Nucleus accumbens (tissue), 56 donors: ENCODE measurements around the gene GDF11.

Experiments
- DNase-seq, 56 donors: peaks; one replicate each; lab custom pipeline; 2025; lab: John Stamatoyannopoulos, UW

GDF11 gene

DNA sequence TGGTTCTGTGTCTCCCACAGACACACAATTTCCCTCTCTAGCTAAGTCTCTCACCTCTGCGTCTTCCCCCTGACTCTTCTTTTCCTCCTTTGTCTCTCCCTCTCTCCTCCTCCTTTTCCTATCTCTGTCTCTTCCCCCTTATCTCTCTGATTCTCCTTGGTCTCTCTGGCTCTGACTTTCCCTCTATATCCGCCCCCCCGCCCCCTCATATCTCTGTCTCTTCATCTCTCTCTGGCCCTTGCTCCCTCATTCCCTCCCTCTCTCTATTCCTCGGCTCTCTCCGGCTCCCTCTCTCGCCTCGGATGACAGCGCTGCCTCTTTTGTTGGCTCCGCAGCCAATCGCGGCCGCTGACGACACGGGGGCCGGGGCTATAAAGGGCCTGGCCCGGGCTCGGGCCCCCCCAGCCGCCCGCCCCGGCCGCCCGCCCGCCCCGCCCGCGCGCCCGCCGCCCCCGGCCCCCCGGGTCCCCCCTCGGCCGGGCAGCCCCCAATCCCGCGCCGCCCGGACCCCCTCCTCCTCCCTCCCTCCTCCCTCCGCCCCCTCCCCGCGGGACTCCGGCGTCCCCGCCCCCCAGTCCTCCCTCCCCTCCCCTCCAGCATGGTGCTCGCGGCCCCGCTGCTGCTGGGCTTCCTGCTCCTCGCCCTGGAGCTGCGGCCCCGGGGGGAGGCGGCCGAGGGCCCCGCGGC, at the start of gene GDF11:
Gene GDF11, plus strand, starts transcription at position 404 of the 687 bp plus-strand sequence. Its CDS starts 195 bp downstream, at position 599.
- DNase-seq: peak in 54 of 56 donors; percentile 16 to 91 (median 73)

DNA sequence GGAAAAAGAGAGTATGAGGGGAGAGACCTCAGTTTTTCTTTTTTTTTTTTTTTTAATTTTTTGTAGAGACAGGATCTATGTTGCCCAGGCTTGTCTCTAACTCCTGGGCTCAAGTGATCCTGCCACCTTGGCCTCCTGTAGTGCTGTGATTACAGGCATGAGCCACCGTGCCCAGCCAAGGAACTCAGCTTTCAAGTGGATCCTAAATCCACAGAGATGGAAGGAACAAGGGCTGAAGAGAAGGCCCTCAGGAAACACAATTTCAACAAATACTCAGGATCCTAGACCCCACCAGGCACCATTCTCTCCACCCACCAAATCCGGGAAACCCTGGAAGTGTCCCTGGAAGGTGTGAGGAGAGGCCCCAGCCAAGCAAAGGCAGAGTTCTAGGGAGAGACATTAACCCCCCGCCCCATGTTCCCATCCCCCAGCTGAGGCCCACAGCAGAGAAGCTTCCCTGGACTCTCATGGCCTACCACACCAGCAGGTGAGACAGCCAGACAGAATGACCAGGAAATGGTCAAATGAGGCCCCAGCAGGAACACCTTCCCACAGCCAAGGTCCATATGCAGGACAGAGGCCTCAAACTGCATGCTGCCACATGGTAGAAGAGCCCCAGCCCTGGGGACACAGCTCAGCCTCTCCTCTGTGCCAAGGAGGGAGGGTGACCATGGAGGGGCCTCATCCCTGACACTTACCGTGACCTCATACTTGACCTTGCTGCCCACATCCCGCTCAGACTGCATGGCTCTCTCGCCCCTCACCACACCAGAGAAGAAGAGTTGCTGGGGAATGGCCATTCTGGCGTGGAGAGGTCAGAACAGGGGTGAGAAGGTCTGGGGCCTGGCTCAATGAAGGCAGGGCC, 49.4 kb upstream of the GDF11 start:
- no peak for DNase-seq

DNA sequence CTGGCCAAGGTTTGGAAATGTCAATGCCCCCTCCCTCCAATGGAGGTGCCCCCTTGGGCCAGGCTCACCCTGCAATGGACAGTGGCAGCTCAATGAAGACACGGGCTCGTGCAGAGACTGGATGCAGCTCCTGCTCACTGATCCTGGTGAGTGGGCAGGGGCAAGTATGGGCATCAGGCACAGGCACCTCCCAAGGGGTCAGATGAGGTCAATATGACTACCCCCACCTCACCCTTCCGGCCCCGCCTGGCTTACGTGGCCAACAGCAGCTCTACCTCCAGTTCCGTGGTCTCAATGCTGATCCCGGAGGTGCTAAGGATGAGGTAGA, 48.8 kb upstream of the GDF11 start:
- no peak for DNase-seq

DNA sequence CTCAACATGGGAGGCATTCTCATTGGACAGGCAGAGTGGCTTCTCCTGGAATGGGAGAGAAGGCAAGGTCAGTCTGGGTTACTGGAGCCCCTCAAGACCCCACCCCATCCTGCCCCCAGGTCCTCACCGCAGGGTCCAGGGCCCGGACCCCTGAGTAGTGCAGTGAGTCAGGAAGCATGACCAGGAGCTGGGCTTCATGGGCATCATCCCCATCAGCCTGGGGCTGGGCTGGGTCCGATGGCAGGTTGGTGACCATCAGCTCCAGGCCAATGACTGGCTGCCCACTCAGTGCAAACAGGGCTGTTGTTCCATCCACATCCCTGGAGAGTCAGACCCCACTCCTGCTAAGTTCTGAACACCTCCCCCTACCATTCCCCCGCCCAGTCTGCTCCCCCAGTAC, 48.3 kb upstream of the GDF11 start:
- DNase-seq: no peak

DNA sequence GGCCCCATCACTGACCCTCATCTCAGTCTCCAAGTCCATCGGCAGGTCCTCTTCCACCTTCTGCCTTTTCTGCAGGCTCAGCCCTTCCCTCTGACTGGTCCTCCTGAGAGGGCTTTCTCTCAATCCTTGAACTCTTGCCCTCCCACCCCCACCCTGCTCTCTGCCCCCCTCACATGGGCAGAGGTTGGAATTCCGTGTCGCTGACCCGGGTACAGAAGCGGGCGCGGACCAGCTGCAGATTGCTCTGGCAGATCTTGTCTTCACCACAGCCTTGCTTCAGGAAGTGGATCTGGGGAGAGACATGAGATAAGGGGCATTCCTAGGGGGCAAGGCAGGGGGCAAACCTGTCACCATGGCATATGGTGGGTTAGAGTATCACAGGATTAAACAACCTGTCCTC, 47.6 kb upstream of the GDF11 start:
- no peak for DNase-seq

DNA sequence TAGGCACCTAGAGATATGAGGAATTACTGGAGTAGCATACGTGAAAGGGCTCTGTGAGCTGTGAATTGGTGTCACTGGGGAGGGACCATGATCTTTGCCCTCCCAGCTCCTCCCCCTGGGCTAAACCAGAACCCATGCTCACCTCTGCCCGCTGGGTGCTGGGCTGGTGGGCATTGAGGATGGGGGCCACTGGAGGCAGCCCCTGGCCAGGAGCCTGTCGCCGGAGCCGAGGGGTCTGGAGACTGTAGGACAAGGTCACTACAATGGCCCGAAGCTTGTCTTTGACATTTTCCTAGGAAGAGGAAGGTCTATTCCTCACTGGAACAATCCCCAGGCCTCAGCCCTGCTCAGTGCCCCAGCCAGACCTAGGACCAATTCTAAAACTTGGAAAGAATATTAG, 46.8 kb upstream of the GDF11 start:
- DNase-seq: no peak

DNA sequence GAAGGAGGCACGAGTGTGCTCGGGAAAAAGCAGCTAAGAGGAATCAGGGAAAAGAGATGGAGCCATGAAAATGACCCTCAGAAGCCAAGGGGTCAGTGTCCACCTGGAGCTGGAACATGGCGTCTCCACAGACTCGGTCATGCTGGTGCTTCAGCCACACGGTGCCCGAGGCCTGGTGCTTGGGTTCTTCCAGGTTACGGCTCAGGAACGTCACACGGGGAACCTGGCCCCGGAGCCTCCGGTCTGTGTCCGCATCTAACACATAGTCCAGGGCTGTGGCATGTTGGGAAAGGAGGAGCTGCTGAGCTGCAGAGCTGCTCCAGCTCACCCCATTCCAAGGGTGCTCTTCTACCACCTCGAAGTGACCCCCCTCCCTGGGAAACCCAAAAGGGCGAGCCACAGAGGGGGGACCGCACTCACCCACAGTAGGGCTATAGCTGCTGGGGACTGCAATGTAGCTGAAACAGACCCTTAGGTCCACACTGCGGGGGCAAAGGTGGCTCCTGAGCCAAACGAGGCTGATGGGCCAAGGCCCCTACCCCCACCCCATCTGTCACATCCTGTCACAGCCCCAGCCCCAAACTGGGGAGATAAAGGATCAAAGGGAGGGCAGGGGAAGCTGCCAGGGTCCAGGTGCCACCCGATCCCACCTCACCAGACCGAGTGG, 46.0 kb upstream of the GDF11 start:
- DNase-seq: no peak

DNA sequence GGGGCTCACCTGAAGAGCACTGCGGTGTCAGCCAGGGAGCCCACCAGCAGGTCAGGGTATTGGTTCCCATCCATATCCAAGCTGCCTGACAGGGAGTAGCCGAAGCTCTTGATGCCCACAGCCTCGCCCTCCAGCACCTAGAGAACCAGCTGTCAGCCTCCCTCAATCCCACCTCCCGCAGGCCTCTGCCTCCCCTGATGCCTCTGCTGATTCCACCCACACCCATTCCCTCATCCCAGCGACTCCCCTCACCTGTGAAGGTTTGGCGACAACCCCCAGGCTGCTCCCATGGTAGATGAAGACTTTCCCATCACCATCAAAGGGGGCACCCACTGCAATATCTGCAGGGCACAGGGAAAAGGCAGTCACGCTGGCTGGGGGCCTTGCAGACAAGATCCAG, 45.2 kb upstream of the GDF11 start:
- DNase-seq: no peak

DNA sequence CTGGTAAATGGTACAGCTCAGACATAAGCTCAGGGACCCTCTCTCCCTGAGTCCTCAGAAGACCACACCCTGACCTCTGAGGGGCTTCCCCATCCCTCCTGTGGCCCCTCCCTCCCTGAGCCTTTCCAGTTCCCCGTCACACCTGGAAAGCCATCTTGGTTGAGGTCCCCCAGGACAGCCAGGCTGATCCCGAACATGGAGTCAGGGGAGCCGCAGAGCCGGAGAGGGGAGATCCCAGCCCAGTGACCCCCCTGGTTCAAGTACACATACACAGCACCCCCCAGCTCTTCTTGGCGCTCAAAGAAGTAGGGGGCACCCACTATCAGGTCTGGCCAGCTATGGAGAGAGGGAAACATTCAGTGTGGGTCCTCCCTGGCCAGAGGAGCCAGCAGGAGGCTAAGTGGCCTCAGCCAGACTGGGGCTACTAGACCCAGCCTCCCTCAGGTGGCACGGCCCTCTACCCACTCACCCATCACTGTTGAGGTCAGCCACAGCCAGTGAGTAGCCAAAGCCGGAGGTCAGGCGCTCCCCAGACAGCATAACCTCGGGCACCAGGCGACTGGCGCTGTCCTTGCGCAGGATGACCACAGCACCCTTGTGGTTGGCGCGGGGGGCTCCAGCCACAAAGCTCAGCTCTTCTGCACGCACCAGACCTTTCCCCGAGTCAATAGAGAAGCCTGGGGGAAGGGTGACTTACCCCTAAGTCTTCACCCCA, 44.5 kb upstream of the GDF11 start:
- no peak for DNase-seq

DNA sequence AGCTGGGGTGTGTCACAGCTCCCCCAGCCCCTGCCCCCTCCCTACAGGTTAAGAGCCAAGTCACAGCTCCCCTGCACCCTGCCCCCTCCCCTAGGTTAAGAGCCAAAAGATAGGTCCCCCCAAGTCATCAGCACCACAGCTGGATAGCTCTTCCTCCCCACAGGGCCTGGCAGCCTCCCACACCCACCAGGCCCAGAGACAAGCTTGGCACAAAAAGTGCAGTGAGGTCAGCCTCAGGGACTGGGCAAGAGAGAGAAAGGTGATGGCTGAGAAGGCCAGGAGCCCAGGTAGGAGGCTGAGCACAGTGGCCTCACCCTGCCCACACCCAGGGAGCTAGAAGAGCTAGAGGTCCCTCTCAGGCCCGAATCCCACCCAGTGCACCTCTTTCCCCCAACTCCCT, 44.0 kb upstream of the GDF11 start:
- no peak for DNase-seq

DNA sequence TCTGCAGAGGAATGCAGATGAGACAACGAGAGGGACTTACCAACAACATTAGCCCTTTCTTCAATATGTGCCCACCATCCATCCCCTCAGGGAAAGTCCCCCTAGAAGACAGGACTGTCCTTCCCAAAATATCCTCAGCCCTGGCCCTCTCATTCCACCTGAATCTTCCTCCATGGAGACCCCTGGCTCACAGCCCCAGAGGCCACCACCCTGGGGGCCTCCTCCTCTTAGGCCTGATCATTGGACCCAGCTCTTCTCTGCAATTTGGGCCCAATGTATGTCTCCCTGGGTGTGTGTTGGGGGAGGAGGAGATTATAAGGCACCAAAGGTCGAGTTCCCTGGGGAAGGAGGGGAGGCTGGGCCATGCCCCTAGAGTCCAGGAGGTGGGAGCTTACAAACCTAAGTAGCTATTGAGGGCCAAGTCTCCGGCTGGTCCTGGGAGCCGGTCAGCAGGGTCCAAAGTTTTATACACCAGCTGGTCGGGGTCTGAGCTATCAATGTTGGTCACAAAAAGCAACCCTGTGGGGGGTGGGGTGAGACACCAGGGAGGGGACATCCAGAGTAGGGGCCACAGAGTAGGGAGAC, 43.4 kb upstream of the GDF11 start:
- DNase-seq: no peak

DNA sequence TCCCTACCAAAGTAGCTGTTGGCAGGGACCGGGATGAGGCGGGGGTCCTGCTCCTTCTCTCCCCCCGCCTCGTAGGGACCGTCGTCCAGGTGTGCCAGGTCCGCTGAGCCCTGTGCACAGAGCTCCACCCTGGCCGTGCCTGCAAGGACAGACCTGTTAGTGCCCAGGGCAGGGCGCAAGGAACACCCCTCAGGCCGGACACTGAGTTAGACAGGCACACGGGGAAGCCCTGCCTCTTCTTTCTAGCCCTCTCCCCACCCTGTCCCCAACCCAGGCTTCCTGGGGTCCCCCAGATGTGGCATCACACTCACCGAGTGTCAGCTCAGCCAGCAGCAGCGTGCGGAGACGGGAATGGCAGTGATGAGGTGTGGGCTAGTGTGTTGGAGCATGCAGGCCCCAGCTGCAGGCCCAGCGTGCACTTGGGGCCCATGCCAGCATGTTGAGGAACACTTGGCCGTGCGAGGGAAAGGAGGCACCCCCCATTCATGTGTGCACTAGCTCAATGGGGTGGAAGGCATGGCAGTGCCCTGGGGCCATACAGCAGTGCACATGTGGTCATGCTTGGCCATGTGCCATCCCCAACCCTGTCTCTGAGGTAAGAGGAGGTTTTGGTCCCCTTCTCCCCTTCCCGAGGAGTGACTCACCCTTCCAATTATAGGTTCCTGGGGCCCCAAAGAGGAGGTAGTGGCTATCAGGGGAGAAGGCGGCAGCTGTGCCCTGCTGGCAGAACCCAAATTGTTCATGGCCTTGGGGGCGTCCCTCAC, 42.5 kb upstream of the GDF11 start:
- no peak for DNase-seq

DNA sequence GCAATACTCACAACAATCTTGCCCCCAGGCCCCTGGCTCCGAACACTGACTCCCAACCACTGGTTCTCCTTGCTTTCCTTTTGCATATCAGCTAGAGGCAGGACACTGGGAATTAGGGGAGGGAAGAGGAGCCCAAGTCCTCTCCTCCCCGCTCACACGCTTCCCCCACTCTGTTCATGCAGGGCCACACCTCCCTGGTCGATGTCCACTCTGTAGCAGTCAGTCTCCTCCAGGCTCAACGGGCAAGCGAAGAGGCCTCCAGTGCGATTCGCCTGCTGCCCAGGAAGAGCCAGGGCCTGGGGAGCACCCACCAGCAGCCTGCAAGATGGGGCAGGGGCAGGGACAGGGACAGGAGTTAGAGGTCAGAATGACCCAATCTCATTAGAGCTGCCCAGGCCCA, 40.1 kb upstream of the GDF11 start:
- no peak for DNase-seq

DNA sequence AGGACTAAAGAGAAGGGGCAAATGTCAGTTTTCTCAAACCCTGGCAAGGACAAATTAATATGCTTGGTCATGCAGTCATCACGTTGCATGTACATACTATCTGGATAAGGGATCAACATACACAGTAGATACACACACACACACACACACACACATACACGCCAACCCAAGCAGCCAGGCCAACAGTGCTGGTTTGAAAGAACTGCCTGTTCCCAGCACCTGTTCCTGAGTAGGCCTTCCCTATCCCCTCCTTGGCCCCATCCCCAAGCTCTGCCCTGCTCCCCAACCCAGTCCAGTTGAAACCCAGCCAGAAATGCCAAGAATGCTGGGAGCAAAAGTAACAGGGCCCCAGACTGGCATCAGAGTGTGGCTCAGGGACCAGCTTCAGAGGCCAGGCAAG, 39.6 kb upstream of the GDF11 start:
- DNase-seq: peak in 19 of 56 donors; percentile 7 to 49 (median 27)

DNA sequence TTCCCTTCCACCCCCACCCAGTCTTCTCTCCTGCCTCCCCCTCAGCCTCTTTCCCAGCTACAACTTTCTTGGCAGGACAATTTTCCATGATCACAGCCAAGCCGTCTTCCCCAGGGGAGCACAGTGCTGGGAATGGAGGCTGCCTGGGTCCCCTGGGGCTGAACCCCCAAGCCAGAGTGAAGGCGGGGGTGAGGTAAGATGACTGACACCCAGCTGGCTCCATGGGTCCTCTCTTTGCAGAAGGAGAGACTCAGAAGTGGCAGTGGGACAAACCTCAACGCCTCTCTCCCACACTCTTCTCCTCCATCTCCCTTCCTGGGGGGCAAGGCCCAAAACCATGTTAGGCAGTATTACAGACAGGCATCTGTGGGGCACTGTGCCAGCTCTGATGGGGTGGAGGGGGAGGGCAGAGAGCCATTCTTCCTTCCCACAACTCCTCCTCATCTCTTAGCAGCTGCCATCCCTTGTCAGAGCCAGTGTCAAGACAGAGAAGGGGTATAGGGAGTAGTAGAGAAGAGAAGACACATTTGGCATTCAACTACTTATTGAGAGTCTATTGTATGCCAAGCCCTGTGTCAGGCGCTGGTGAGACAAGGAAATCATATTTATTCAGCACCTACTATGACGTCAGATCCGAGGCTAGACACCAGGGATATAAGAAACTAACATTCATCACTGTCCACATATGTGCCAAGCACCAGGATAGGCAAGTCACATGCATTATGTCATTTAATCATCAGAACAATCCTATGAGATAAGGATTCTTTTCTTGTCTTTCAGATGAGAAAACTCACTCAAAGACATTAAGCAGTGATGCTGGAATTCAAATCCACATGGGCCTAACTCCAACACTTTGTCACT, 38.8 kb upstream of the GDF11 start:
- DNase-seq: peak in 6 of 56 donors; percentile 8 to 39 (median 26)

DNA sequence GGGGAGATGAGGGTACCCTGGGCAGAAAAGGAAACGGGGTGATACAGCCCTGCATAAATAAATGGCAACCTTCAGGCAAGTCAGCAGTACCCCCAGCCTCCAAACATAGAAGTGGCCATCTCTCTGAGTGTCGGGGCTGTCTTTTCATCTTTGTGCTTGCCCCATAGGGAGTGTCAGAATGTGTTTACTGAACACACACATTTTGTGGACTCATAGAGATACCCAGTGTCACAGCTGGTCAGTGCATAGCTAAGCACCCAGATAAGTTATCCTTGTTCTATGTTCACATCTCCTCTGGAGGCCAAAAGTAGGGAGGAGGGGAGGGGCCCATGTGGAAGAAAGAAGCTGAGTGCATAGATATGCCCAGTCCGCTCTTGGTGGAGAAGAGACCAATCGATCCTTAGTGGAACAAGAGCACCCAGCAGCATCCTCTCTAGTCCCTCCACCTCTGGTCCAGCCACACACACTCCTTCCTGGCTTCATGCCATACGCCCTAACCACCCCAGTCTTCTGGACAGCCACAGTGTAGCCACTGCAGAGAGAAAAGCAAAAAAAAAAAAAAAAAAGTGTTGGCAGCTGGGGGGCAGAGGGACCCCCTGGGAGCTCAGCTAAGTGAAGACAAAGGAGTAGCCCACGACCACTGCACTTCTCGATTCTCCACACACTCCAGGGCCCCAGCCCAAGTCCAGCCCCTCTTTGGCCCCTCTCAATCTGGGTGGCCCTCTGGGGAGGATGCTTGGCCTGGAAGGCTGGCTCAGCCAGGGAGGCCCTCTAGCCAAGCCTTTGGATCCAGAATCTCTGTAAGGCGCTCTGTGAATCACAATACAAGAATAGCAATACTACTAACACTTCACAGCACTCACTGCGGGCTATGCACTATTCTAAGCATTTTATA, 37.9 kb upstream of the GDF11 start:
- DNase-seq: peak in 4 of 56 donors; percentile 7 to 41 (median 29)

DNA sequence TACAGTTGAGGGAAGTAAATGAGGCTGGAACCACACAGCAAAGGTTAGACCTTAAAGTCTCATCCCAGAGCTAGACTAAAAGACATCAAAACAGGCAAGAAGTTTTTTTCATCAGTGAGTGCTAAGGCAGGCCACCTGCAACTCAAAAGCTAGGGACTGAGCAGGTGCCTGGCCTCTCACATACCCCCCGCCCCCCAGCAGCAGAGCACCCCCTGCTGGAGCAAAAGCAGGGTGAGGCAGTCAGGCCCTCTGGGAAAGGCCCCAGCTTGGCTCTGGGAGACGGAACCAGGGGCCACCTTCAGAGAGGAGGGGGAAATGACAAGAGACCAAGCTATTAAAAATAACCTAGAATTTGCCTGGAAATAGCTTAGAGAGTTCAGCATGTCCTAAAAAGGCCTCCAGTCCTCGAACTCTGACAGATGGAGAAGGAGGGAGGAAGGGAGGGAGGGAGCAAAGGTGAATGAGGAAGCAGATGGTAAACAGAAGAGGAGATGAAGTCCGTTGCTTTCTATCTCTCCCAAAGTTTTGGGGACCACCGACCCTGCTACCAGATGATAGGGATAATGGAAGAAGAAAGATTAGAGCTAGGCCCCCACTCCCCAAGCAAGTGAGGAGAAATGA, 37.0 kb upstream of the GDF11 start:
- DNase-seq: no peak
